WERI-Rb-1 (cell line): Measurements from ENCODE around the gene DBH.

Experiments used
- DNase-seq: peaks from one replicate; pipeline ENCODE4 v3.0.0-alpha.2; 2020
- H3K27ac ChIP-seq: fragments of 250-450 bp; sonication (Bioruptor Pico); 2 replicates; pipeline ENCODE4 v1.5.1; 2020; ENCODE audit warnings: mild to moderate bottlenecking, moderate library complexity
- H3K27me3 ChIP-seq: fragments of 250-450 bp; sonication (Bioruptor Pico); 2 replicates; pipeline ENCODE4 v1.5.1; 2021; ENCODE audit warnings: mild to moderate bottlenecking, low read depth, moderate library complexity; ENCODE audit not compliant: insufficient read depth, severe bottlenecking
- H3K36me3 ChIP-seq: fragments of 250-450 bp; sonication (Bioruptor Pico); 2 replicates; pipeline ENCODE4 v1.5.1; 2020; ENCODE audit warnings: mild to moderate bottlenecking, moderate library complexity
- H3K4me3 ChIP-seq: 2 replicates; pipeline ENCODE4 v1.5.1; 2011; ENCODE audit warnings: low read depth, mild to moderate bottlenecking, control low read depth, low read length
- H3K9me3 ChIP-seq: fragments of 250-450 bp; sonication (Bioruptor Pico); 2 replicates; pipeline ENCODE4 v1.5.1; 2021; ENCODE audit warnings: mild to moderate bottlenecking, moderate library complexity; ENCODE audit not compliant: severe bottlenecking
- CTCF ChIP-seq: IDR thresholded peaks from 2 replicates; pipeline ENCODE4 v1.5.1; 2011; ENCODE audit warnings: low read depth, mild to moderate bottlenecking, control low read depth, inconsistent platforms, low read length

Gene DBH

GRCh38 chr9:133643362-133643755 is 7.2 kb downstream of the DBH start:
- Histone ChIP-seq H3K27me3 (no peaks in the 10 kb centered on the region), H3K27ac (no peak overlapping the region), H3K36me3 (no peaks in the 10 kb centered on the region), H3K9me3 (no peaks in the 10 kb centered on the region), H3K4me3 (no peak overlapping the region)
- no peak for DNase-seq
- no peak for TF ChIP-seq CTCF

- Histone ChIP-seq H3K27ac (no peak overlapping the region), H3K27me3 (no peaks in the 10 kb centered on the region), H3K4me3 (no peak overlapping the region), H3K36me3 (no peaks in the 10 kb centered on the region), H3K9me3 (no peaks in the 10 kb centered on the region)
- no peak for TF ChIP-seq CTCF
- DNase-seq, result no peak
These were observed 8.0 kb downstream of the DBH start for GRCh38 chr9:133643978-133644760.

GRCh38 chr9:133645021-133645765 is 9.0 kb downstream of the DBH start:
- no peak for DNase-seq
- TF ChIP-seq CTCF, result no peak
- H3K4me3 ChIP-seq, result no peak overlapping the region
- no peaks in the 10 kb centered on the region for H3K9me3 ChIP-seq
- no peaks in the 10 kb centered on the region for H3K36me3 ChIP-seq
- H3K27ac ChIP-seq, result no peak overlapping the region
- H3K27me3 ChIP-seq, result no peaks in the 10 kb centered on the region

- Histone ChIP-seq H3K9me3 (no peaks in the 10 kb centered on the region), H3K27ac (peak overlapping the region; percentile 23; the same call in 1 of the 2 replicates), H3K4me3 (no peak overlapping the region), H3K36me3 (no peaks in the 10 kb centered on the region), H3K27me3 (no peaks in the 10 kb centered on the region)
- TF ChIP-seq CTCF, result no peak
- no peak for DNase-seq
These were observed 11.0 kb downstream of the DBH start for GRCh38 chr9:133647148-133647547.

GRCh38 chr9:133647765-133648469 is 11.8 kb downstream of the DBH start:
- Histone ChIP-seq H3K27ac (no peak overlapping the region), H3K9me3 (no peaks in the 10 kb centered on the region), H3K36me3 (no peaks in the 10 kb centered on the region), H3K4me3 (no peak overlapping the region), H3K27me3 (no peaks in the 10 kb centered on the region)
- DNase-seq, result peak; percentile 65
- TF ChIP-seq CTCF, result no peak
